Dendritic cell treated with granulocyte-macrophage colony-stimulating factor and Interleukin-4, amounts not matched to agents 40 ng/mL and 50 ng/mL, for 4 days (primary cell): ENCODE data around the gene EEA1.
"Not testable (repeated sequence)": the region's sequence is repeated elsewhere in the genome, so short reads cannot be mapped to it uniquely, and the experiment has no call there.

Experiments
- H3K27ac Mint-ChIP-seq: one replicate; pipeline ENCODE4 v1.8.0; 2022; ENCODE audit warnings: mild to moderate bottlenecking, mixed read lengths
- H3K27me3 Mint-ChIP-seq: one replicate; pipeline ENCODE4 v1.8.0; 2022; ENCODE audit warnings: mild to moderate bottlenecking, mixed read lengths
- H3K36me3 Mint-ChIP-seq: one replicate; pipeline ENCODE4 v1.8.0; 2022; ENCODE audit warnings: low read depth, mixed read lengths
- H3K4me1 Mint-ChIP-seq: one replicate; pipeline ENCODE4 v1.8.0; 2022; ENCODE audit warnings: low read depth, mixed read lengths
- H3K4me3 Mint-ChIP-seq: one replicate; pipeline ENCODE4 v1.8.0; 2022; ENCODE audit warnings: mild to moderate bottlenecking, moderate library complexity, mixed read lengths
- H3K9me3 Mint-ChIP-seq: one replicate; pipeline ENCODE4 v1.8.0; 2022; ENCODE audit warnings: mixed read lengths
- intact Hi-C: fragments of 100-400 bp; cut with micrococcal nuclease; formaldehyde crosslinking; loops from one replicate; pipeline ENCODE4 v1.15.0; 2022

Gene EEA1

DNA sequence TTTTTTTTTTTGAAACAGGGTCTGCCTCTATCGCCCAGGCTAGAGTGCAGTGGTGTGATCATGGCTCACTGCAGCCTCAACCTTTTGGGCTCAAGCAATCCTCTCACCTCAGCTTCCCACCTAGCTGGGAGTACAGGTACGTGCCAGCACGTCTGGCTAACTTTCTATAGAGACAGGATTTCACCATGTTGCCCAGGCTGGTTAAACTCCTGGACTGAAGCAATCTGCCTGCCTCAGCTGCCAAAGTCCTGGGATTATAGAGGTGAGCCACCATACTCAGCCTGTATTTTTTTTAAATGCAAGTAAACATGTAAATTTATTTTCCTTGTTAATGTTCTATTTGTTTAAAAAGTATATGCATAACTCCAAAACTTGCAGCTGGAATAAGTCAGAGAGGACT, 80.4 kb downstream of the EEA1 start:
- Mint-ChIP-seq H3K27me3 (no peaks in the 10 kb centered on the region), H3K27ac (no peak overlapping the region), H3K4me3 (no peak overlapping the region), H3K4me1 (peaks cover 5% of the 10 kb centered on the region), H3K9me3 (no peaks in the 10 kb centered on the region), H3K36me3 (peaks cover 40% of the 10 kb centered on the region)
- intact Hi-C loops = no loop called here

DNA sequence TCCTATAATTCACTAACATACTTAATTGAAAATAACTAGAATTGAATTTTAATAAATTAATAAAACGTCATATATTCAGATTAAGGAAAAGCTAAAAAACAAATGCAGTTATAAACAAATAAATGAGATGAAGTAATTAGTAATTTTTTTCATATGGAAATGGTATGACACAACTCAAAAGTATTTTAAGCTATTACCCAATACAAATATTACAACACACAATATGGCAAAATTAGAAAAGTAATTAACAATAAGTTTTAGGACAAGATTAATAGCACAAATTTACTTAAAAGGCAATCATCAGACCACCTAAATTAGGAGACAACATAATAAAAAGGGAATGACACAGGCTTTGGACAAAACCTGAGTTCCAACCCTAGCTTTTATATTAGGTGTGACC, 81.7 kb downstream of the EEA1 start:
- peaks cover 42% of the 10 kb centered on the region for H3K36me3 Mint-ChIP-seq
- intact Hi-C loops = no loop called here
- no peaks in the 10 kb centered on the region for H3K9me3 Mint-ChIP-seq
- H3K27me3 Mint-ChIP-seq = no peaks in the 10 kb centered on the region
- no peak overlapping the region for H3K27ac Mint-ChIP-seq
- H3K4me3 Mint-ChIP-seq = no peak overlapping the region
- peaks cover 5% of the 10 kb centered on the region for H3K4me1 Mint-ChIP-seq

DNA sequence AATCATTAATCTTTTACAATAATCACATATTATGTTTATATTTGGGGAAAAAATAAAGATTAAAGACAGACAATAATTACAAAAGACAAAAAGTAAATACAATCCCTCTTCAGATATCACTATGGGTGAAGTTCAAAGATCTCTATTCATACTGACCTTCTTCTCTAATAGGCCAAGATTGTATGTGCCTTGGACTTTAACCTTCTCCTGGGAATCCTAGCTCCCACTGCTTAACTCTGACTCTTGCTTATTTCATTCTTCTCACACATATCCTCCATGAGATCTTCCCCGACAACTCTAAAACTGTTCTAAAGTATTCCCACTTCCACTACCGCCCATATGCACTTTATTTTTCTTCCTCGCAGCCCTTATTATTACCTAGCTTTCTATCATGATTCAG, 83.8 kb downstream of the EEA1 start:
- no peaks in the 10 kb centered on the region for H3K9me3 Mint-ChIP-seq

DNA sequence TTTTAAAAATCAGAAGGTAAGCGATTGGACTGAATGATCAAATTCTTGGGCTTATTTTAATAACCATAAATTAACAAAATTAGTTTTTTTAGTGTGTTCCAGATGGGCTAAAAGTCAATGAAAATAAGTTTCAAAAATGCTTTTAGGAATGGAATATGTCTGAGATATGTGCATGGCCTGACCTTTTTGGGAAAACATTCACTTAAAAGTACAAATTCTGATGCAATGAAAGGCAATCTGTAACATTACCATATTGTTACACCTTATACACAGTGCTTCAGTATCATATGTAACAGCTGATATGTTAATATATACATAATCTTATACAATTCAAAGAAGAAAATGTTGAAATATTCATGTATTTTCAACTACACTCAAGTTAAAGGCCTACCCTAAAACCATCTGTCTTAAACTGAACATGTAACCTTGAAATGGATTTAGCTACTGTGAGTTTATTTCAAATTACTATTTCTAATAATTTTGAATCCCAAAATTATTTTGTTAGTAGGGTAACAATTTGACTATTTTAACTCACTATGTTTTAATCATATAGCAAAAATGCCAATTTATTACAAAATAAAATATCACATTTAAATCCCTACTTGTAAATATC, 84.8 kb downstream of the EEA1 start:
- Mint-ChIP-seq H3K9me3 (no peaks in the 10 kb centered on the region), H3K4me1 (peaks cover 5% of the 10 kb centered on the region), H3K36me3 (peaks cover 37% of the 10 kb centered on the region), H3K4me3 (no peak overlapping the region), H3K27ac (no peak overlapping the region), H3K27me3 (no peaks in the 10 kb centered on the region)
- intact Hi-C loops = no loop called here

More for the DNA sequence above, 83.8 kb downstream of the EEA1 start:
- intact Hi-C loops = no loop called here
- H3K36me3 Mint-ChIP-seq = peaks cover 43% of the 10 kb centered on the region
- no peak overlapping the region for H3K4me3 Mint-ChIP-seq
- H3K27ac Mint-ChIP-seq = no peak overlapping the region
- peaks cover 5% of the 10 kb centered on the region for H3K4me1 Mint-ChIP-seq
- no peaks in the 10 kb centered on the region for H3K27me3 Mint-ChIP-seq

DNA sequence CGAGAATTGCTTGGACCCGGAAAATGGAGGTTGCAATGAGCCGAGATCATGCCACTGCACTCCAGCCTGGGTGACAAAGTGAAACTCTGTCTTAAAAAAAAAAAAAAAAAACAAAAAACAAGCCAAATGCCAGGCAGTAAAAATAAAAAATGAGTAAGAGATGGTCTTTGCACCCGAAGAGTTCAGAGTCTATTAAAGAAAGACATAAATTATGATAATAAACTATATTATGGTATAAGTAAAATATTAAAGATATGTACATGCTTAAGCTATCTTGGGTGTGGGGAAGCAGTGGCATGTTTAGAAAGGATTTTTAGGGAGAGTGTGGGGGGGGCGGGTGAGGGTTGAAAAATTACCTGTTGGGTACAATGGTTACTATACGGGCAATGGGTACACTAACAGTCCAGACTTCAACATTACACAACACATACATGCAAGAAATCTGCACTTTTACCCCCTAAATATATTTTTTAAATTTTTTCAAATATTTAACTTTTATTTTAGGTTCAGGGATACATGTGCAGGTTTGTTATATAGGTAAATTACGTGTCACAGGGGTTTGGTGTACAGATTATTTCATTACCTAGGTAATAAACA, 99.3 kb downstream of the EEA1 start:
- intact Hi-C loops = no loop called here
- no peaks in the 10 kb centered on the region for H3K4me1 Mint-ChIP-seq

DNA sequence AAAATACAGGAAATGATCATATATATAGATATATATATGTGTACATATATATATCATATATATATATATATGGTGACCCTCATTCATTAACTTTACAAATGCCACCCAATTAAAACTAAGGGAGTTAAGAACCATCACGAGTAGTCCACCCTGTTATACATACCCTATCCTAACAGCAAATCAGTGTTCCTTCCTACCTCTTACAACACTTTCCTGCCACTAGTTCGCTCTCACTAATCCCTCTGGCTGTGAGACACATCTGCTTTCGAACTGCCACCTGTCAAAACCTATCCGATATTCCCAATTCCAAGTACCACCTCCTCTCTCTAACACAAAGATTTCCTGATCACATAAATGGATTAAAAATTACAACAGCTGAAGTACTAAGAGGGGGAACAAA, 100.5 kb downstream of the EEA1 start:
- intact Hi-C loops = no loop called here
- no peak overlapping the region for H3K27ac Mint-ChIP-seq
- no peak overlapping the region for H3K4me3 Mint-ChIP-seq
- no peaks in the 10 kb centered on the region for H3K4me1 Mint-ChIP-seq
- H3K9me3 Mint-ChIP-seq = no peaks in the 10 kb centered on the region
- H3K27me3 Mint-ChIP-seq = no peaks in the 10 kb centered on the region
- H3K36me3 Mint-ChIP-seq = peaks cover 53% of the 10 kb centered on the region

More for the DNA sequence above, 99.3 kb downstream of the EEA1 start:
- Mint-ChIP-seq H3K4me3 (no peak overlapping the region), H3K27me3 (no peaks in the 10 kb centered on the region), H3K9me3 (no peaks in the 10 kb centered on the region), H3K36me3 (peaks cover 65% of the 10 kb centered on the region), H3K27ac (no peak overlapping the region)

DNA sequence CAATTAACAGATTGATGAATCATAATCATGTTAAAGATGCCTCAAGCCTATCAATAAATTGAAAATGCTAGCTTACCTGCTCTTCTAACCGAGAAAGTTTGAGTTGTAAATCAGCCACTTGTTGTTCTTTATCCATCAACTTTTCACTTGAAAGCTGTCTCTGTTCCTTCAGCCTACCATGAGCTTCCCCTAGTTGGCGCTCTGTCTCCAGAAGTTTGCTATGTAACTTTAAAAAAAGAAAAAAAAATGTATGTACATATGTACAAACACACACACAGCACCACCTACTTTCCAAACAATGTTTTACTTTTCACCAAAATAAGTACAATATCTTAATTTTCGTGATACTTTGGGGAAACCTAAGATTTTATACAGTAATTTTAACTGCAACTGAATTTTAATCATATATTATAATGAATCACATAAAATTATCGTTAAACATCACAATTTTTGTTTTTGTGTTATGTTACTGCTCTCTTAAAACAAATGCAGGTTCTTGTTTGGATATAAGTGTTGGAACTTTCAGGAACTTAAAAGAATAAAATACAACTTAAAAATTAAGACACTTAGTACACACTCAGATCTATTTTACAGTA, 101.2 kb downstream of the EEA1 start:
- H3K9me3 Mint-ChIP-seq = no peaks in the 10 kb centered on the region
- H3K4me3 Mint-ChIP-seq = no peak overlapping the region
- H3K27ac Mint-ChIP-seq = no peak overlapping the region
- no peaks in the 10 kb centered on the region for H3K27me3 Mint-ChIP-seq
- H3K36me3 Mint-ChIP-seq = peaks cover 50% of the 10 kb centered on the region
- intact Hi-C loops = no loop called here
- no peaks in the 10 kb centered on the region for H3K4me1 Mint-ChIP-seq

DNA sequence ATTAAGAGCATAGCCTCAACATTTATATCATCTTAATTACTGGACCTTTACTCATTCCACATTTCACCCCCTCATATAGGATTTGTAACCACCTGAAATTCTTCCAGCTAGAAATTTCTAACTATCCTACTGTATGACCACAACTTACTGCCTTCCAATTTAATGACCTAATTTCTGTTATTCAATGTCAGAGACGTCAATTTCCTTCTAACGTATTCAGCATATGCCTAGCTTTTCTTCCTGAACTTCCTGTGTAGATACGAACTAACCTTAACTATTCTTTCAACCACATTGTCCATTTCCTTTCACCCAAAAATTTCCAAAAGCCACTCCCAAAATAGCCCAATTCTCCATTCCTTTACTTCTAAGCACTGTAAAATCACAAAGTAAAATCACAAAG, 108.0 kb downstream of the EEA1 start:
- H3K4me1 Mint-ChIP-seq = no peaks in the 10 kb centered on the region
- no peak overlapping the region for H3K4me3 Mint-ChIP-seq
- H3K9me3 Mint-ChIP-seq = no peaks in the 10 kb centered on the region
- H3K27ac Mint-ChIP-seq = no peak overlapping the region
- intact Hi-C loops = no loop called here
- H3K36me3 Mint-ChIP-seq = peaks cover 25% of the 10 kb centered on the region
- H3K27me3 Mint-ChIP-seq = no peaks in the 10 kb centered on the region

DNA sequence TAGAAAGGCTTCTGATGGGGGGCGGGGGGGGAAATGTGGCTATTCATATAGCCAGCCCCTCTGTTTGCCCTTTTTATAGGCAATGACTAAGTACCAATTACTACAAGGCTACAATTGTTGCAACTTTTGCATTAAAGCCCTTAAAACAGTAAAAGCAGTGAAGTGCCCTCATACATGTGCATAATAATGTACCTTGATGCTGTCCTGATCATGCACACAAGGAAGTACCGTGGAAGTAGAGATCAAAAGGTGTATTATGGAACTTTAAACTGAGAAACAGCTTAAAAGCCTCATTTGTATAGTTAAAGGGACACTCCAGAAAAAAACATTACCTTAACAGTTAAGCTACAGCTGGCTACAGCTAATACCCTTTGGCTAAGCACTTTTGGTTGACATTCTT, 114.5 kb downstream of the EEA1 start:
- intact Hi-C loops = no loop called here
- no peaks in the 10 kb centered on the region for H3K27me3 Mint-ChIP-seq
- H3K4me1 Mint-ChIP-seq = no peaks in the 10 kb centered on the region
- no peak overlapping the region for H3K27ac Mint-ChIP-seq
- H3K9me3 Mint-ChIP-seq = no peaks in the 10 kb centered on the region
- H3K36me3 Mint-ChIP-seq = peaks cover 59% of the 10 kb centered on the region
- H3K4me3 Mint-ChIP-seq = no peak overlapping the region

DNA sequence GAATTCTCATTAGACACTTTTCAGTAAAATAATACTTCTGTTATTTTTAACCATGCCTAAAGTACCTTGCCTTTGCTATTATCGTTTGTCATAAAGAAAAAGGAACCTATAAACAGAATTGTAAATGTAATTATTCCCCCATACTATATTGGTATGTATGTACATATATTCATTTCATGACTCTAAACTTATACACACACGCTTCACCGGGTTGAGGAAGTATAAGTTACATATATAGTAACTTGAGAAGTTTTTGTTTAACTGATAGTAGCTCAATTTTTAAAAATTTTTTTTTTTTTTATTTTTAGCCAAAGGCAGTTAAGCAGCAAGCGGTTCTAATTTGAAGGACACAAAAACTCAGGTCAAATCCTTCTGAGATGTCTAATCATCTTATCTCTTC, 118.7 kb downstream of the EEA1 start:
- Mint-ChIP-seq H3K27me3 (no peaks in the 10 kb centered on the region), H3K9me3 (no peaks in the 10 kb centered on the region), H3K4me3 (no peak overlapping the region), H3K36me3 (peaks cover 68% of the 10 kb centered on the region), H3K27ac (no peak overlapping the region), H3K4me1 (no peaks in the 10 kb centered on the region)
- intact Hi-C loops = no loop called here

DNA sequence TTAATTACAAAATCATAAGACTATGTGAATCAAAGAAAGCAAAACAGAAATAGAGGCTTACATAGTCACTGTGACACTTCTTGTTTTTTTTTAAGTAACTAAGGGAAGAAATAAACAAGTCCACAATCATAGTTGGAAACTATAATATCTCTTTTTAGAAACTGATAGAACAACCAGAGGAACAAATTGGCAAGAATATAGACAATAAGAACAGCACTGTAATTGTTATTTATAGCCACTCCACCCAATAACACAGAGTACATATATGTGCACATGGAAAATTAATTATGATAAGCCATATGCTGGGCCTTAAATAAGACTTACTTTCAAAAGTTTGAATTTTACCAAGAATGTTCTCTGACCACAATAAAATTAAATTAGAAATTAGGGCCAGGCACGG, 125.2 kb downstream of the EEA1 start:
- Mint-ChIP-seq H3K4me3 (no peak overlapping the region), H3K27ac (no peak overlapping the region), H3K9me3 (no peaks in the 10 kb centered on the region), H3K4me1 (no peaks in the 10 kb centered on the region), H3K27me3 (no peaks in the 10 kb centered on the region), H3K36me3 (peaks cover 87% of the 10 kb centered on the region)
- intact Hi-C loops = no loop called here

DNA sequence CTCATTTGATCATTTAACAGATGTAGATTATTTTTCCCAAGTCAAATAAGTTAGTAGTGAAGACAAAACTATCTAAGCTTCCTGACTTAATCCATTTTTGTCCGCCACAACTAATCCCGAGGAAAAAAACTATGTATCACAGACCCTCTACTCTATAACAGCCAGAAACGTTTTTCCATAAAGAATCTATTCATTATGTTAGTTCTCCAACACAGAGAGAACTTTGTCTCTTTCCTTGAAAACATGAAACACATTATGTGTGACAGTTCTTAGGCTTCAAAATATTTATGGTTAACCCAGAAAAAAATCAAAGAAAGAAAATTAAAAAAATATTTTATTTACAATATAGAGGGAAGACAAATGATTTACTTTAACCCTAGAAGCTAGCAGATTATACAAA, 126.2 kb downstream of the EEA1 start:
- Mint-ChIP-seq H3K4me1 (no peaks in the 10 kb centered on the region), H3K36me3 (peaks cover 84% of the 10 kb centered on the region), H3K27me3 (no peaks in the 10 kb centered on the region), H3K9me3 (no peaks in the 10 kb centered on the region), H3K27ac (no peak overlapping the region), H3K4me3 (no peak overlapping the region)
- intact Hi-C loops = no loop called here

DNA sequence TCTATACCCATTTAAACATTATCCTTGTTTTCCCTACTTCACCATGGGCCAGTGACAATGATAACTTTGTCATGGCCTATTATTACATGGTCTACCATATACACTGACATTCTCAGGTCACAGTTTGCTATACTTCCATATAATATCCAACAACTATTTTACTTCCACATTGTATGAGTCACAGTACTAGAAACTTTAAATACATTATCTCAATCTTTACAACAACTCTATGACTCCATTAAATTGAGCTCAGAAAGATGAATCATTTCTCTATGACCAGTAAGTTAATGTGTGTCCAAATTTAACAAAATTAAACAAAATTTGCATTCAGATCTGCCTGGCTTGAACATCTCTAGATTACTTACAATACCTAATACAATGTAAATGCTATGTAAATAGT, 132.4 kb downstream of the EEA1 start:
- H3K27ac Mint-ChIP-seq = no peak overlapping the region
- H3K36me3 Mint-ChIP-seq = peaks cover 83% of the 10 kb centered on the region
- H3K4me3 Mint-ChIP-seq = no peak overlapping the region
- intact Hi-C loops = no loop called here
- peaks cover 24% of the 10 kb centered on the region for H3K9me3 Mint-ChIP-seq
- peaks cover 24% of the 10 kb centered on the region for H3K4me1 Mint-ChIP-seq
- no peaks in the 10 kb centered on the region for H3K27me3 Mint-ChIP-seq

DNA sequence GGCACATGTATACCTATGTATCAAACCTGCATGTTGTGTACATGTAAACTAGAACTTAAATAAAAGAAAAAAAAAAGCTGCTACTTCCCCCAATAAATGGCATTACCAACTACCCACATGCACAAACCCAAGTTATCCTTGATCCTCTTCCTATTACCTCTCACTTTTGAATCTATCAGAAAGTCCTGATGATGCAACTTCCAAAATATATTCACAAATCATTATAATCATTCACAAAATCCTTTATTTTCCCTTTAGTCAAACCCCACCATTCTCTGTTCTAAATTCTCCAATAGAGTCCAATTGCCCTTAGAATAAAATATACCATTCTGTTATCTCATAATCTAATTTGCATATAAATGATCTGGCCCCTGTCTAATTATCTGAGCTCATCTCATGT, 134.3 kb downstream of the EEA1 start:
- intact Hi-C loops = no loop called here
- peaks cover 29% of the 10 kb centered on the region for H3K9me3 Mint-ChIP-seq
- no peak overlapping the region for H3K4me3 Mint-ChIP-seq
- peaks cover 30% of the 10 kb centered on the region for H3K4me1 Mint-ChIP-seq
- peaks cover 84% of the 10 kb centered on the region for H3K36me3 Mint-ChIP-seq
- H3K27me3 Mint-ChIP-seq = no peaks in the 10 kb centered on the region
- H3K27ac Mint-ChIP-seq = no peak overlapping the region

DNA sequence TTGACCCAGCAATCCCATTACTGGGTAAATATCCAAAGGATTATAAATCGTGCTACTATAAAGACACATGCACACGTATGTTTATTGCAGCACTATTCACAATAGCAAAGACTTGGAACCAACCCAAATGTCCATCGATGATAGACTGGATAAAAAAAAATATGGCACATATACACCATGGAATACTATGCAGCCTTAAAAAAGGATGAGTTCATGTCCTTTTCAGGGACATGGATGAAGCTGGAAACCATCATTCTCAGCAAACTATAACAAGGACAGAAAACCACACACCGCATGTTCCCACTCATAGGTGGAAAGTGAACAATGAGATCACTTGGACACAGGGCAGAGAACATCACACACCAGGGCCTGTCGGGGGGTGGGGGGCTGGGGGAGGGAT, 134.7 kb downstream of the EEA1 start:
- Mint-ChIP-seq H3K36me3 (peaks cover 85% of the 10 kb centered on the region), H3K4me1 (peaks cover 30% of the 10 kb centered on the region), H3K9me3 (peaks cover 29% of the 10 kb centered on the region)
- H3K27me3 Mint-ChIP-seq, intact Hi-C loops, H3K27ac Mint-ChIP-seq, H3K4me3 Mint-ChIP-seq: not testable (repeated sequence)
